ENCODE data around the gene HBS1L.

DNA sequence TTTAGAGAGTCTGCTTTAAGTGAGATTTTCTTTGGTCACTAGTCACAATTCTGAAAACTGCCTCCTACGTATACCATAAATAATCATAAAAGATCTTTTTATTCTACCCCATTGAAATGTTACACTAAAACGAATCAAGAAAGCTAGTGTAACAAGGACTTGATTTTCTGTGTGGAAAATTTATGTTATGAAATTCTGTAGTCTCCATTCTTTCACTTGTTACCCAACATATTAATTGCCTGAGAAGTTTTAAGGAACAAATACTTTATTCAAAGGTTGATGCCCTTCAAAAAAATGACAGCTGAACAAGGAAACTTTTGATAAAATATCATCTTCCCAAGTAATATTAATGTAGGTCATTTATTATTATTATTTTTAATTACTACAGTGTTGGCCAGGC, 13.3 kb upstream of the HBS1L start:
- TF ChIP-seq POLR2AphosphoS5 (IDR thresholded peaks at IDR 0.05; ENCODE audit: low read depth, low read length) (no peak), POLR2A (IDR thresholded peaks at IDR 0.05; ENCODE audit: low read depth, low read length) (no peak), SPI1 (IDR thresholded peaks at IDR 0.05; ENCODE audit: low read depth, low read length) (no peak), POU2F2 (IDR thresholded peaks at IDR 0.05; ENCODE audit: low read depth, low read length) (no peak), PAX5 (IDR thresholded peaks at IDR 0.05; ENCODE audit: insufficient read depth, low read length, severe bottlenecking) (no peak)
